HUES6 (cell line): Measurements from ENCODE around the gene NUBPL.
"Not testable (repeated sequence)": the region's sequence is repeated elsewhere in the genome, so short reads cannot be mapped to it uniquely, and the experiment has no call there.

Experiments used
- H3K27ac ChIP-seq: 2 replicates; pipeline ENCODE4 v1.7.0; 2013; ENCODE audit warnings: low read depth, mild to moderate bottlenecking, low read length, inconsistent platforms
- H3K27me3 ChIP-seq: 2 replicates; pipeline ENCODE4 v1.6.1; 2013; ENCODE audit warnings: low read length; ENCODE audit not compliant: control insufficient read depth, insufficient read depth
- H3K36me3 ChIP-seq: 2 replicates; pipeline ENCODE4 v1.6.1; 2013; ENCODE audit warnings: low read length; ENCODE audit not compliant: control insufficient read depth, insufficient read depth
- H3K4me1 ChIP-seq: 2 replicates; pipeline ENCODE4 v1.6.1; 2013; ENCODE audit warnings: low read length; ENCODE audit not compliant: control insufficient read depth, insufficient read depth
- H3K4me3 ChIP-seq: 2 replicates; pipeline ENCODE4 v1.5.1; 2013; ENCODE audit warnings: low read depth, low read length
- H3K9ac ChIP-seq: one replicate; pipeline ENCODE4 v1.6.1; 2013; ENCODE audit warnings: mild to moderate bottlenecking, low read length
- H3K9me3 ChIP-seq: 2 replicates; pipeline ENCODE4 v1.6.1; 2013; ENCODE audit warnings: low read depth, low read length; ENCODE audit not compliant: control insufficient read depth, insufficient read depth

NUBPL gene

GRCh38 chr14:31613188-31613587, 52.0 kb downstream of the NUBPL start:
- H3K9ac ChIP-seq, result no peak overlapping the region
- H3K9me3 ChIP-seq, result no peaks in the 10 kb centered on the region
- H3K27ac ChIP-seq, result no peak overlapping the region
- no peaks in the 10 kb centered on the region for H3K4me1 ChIP-seq
- H3K4me3 ChIP-seq, result no peak overlapping the region
- H3K36me3 ChIP-seq, result no peaks in the 10 kb centered on the region
- no peaks in the 10 kb centered on the region for H3K27me3 ChIP-seq

DNA sequence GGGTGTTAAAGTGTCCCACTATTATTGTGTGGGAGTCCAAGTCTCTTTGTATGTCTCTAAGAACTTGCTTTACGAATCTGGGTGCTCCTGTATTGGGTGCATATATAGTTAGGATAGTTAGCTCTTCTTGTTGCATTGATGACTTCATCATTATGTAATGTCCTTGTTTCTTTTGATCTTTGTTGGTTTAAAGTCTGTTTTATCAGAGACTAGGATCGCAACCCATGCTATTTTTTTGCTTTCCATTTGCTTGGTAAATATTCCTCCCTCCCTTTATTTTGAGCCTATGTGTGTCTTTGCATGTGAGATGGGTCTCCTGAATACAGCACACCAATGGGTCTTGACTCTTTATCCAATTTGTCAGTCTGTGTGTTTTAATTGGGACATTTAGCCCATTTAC, 57.7 kb downstream of the NUBPL start:
- H3K36me3 ChIP-seq, H3K4me1 ChIP-seq, H3K9ac ChIP-seq, H3K27me3 ChIP-seq, H3K27ac ChIP-seq, H3K4me3 ChIP-seq: not testable (repeated sequence)
- H3K9me3 ChIP-seq, result peaks cover 30% of the 10 kb centered on the region

DNA sequence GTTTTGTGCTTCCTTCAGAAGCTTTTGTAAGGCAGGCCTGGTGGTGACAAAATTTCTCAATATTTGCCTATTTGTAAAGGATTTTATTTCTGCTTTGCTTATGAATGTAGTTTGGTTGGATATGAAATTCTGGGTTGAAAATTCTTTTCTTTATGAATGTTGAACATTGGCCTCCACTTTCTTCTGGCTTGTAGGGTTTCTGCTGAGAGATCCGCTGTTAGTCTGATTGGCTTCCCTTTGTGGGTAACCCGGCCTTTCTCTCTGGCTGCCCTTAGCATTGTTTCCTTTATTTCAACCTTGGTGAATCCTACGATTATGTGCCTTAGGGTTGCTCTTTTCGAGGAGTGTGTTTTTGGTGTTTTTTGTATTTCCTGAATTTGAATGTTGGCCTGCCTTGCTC, 58.2 kb downstream of the NUBPL start:
- H3K4me1 ChIP-seq, result 0 out of 2 replicates have a peak, but pooled peaks cover 4% of the 10 kb centered on the region
- H3K9ac ChIP-seq, result no peak overlapping the region
- H3K4me3 ChIP-seq, result no peak overlapping the region
- H3K36me3 ChIP-seq, result no peaks in the 10 kb centered on the region
- no peaks in the 10 kb centered on the region for H3K27me3 ChIP-seq
- peaks cover 32% of the 10 kb centered on the region for H3K9me3 ChIP-seq
- H3K27ac ChIP-seq, result no peak overlapping the region

- not testable (repeated sequence) for H3K36me3 ChIP-seq, H3K4me1 ChIP-seq, H3K4me3 ChIP-seq, H3K27ac ChIP-seq, H3K27me3 ChIP-seq, H3K9ac ChIP-seq
- H3K9me3 ChIP-seq, result peaks cover 32% of the 10 kb centered on the region
Measured at GRCh38 chr14:31620898-31621297, 59.7 kb downstream of the NUBPL start.

- Histone ChIP-seq H3K36me3 (no peaks in the 10 kb centered on the region), H3K9me3 (peaks cover 32% of the 10 kb centered on the region), H3K4me1 (0 out of 2 replicates have a peak, but pooled peaks cover 4% of the 10 kb centered on the region), H3K9ac (no peak overlapping the region), H3K4me3 (no peak overlapping the region), H3K27ac (no peak overlapping the region), H3K27me3 (no peaks in the 10 kb centered on the region)
Measured at GRCh38 chr14:31622060-31622459, 60.9 kb downstream of the NUBPL start.

DNA sequence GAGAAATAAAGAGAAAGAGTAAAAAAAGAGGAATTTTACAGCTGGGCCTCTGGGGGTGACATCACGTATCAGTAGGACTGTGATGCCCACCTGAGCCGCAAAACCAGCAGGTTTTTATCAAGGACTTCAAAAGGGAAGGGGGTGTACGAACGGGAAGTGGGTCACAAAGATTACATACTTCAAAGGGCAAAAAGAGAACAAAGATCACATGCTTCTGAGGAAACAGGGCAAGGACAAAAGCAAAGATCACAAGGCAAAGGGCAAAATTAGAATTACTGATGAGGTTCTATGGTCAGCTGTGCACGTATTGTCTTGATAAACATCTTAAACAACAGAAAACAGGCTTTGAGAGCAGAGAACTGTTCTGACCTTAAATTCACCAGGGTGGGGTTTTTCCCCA, 91.7 kb downstream of the NUBPL start:
- not testable (repeated sequence) for H3K27ac ChIP-seq, H3K4me3 ChIP-seq, H3K36me3 ChIP-seq, H3K9ac ChIP-seq, H3K4me1 ChIP-seq, H3K27me3 ChIP-seq
- peaks cover 22% of the 10 kb centered on the region for H3K9me3 ChIP-seq

DNA sequence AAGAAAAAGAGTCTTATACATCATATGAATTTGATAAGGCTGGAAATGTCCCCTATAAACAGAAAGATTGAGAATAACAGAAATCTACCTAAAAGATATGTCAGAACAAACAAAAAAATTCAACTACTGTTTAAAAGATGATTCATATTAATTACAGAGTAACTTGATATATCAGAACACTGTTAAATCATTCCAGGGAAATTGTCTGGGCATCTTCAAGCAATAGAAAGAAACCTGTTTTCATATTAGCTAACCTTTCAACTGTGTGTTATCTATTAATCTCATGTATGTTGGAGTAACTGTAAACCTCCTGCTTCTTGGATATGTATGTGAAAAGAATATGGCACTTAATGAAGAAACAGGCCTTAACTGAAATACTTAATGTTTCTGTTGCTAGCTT, 96.7 kb downstream of the NUBPL start:
- Histone ChIP-seq H3K4me1 (no peaks in the 10 kb centered on the region), H3K4me3 (no peak overlapping the region), H3K9ac (no peak overlapping the region), H3K36me3 (no peaks in the 10 kb centered on the region), H3K9me3 (peaks cover 8% of the 10 kb centered on the region), H3K27me3 (no peaks in the 10 kb centered on the region), H3K27ac (no peak overlapping the region)

- Histone ChIP-seq H3K27ac (no peak overlapping the region), H3K9me3 (peaks cover 2% of the 10 kb centered on the region; the same call in 1 of the 2 replicates), H3K4me3 (no peak overlapping the region), H3K27me3 (no peaks in the 10 kb centered on the region), H3K4me1 (no peaks in the 10 kb centered on the region), H3K36me3 (no peaks in the 10 kb centered on the region), H3K9ac (no peak overlapping the region)
Measured at GRCh38 chr14:31659278-31659677, 98.1 kb downstream of the NUBPL start.

DNA sequence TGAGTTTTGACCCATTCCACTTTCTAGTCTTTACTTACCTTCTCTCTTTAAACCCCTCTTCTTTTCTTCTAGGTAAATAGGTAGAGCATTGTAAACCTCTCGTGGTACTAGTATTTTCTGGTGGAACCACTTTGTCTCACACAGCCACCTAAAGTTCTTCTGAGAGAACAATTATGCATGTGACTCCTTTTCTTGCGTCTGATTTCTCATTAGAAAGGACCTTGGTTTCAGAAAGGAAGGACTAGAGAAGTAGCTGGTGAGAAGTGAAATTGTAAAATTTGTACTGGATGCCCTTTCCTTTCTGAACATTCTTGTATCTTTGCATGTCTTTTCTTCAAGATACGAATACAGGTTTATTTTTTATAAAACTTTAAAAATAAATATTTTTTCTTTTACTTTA, 99.0 kb downstream of the NUBPL start:
- Histone ChIP-seq H3K9ac (no peak overlapping the region), H3K4me3 (no peak overlapping the region), H3K4me1 (no peaks in the 10 kb centered on the region), H3K36me3 (no peaks in the 10 kb centered on the region), H3K27me3 (no peaks in the 10 kb centered on the region), H3K9me3 (peaks cover 2% of the 10 kb centered on the region; the same call in 1 of the 2 replicates), H3K27ac (no peak overlapping the region)

GRCh38 chr14:31660728-31661127, 99.5 kb downstream of the NUBPL start:
- Histone ChIP-seq H3K9ac (no peak overlapping the region), H3K9me3 (peaks cover 2% of the 10 kb centered on the region; the same call in 1 of the 2 replicates), H3K36me3 (no peaks in the 10 kb centered on the region), H3K4me1 (no peaks in the 10 kb centered on the region), H3K27ac (no peak overlapping the region), H3K4me3 (no peak overlapping the region), H3K27me3 (no peaks in the 10 kb centered on the region)

DNA sequence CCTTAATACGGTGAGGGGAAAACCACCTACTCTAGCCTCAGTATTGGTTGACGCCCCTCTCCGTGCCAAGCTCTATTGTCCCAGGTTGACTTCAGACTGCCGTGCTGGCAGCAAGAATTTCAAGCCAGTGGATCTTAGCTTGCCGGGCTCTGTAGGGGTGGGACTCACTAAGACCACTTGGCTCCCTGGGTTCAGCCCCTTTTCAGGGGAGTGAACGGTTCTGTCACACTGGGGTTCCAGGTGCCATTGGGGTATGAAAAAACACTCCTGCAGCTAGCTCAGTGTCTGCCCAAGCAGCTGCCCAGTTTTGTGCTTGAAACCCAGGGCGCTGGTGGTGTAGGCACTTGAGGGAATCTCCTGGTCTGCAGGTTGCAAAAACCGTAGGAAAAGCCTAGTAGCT, 107.1 kb downstream of the NUBPL start:
- no peaks in the 10 kb centered on the region for H3K27me3 ChIP-seq
- no peaks in the 10 kb centered on the region; the same call in 1 of the 2 replicates for H3K9me3 ChIP-seq
- H3K9ac ChIP-seq, result no peak overlapping the region
- no peaks in the 10 kb centered on the region for H3K4me1 ChIP-seq
- no peak overlapping the region for H3K4me3 ChIP-seq
- no peak overlapping the region for H3K27ac ChIP-seq
- H3K36me3 ChIP-seq, result no peaks in the 10 kb centered on the region

GRCh38 chr14:31672709-31673108, 111.5 kb downstream of the NUBPL start:
- Histone ChIP-seq H3K9ac (no peak overlapping the region), H3K4me3 (no peak overlapping the region), H3K9me3 (no peaks in the 10 kb centered on the region; the same call in 1 of the 2 replicates), H3K4me1 (no peaks in the 10 kb centered on the region), H3K36me3 (no peaks in the 10 kb centered on the region), H3K27me3 (no peaks in the 10 kb centered on the region), H3K27ac (no peak overlapping the region)
